WERI-Rb-1 (cell line): ENCODE measurements around the gene CHCHD6.

Experiments used
- DNase-seq: peaks from one replicate; pipeline ENCODE4 v3.0.0-alpha.2; 2020
- H3K27ac ChIP-seq: fragments of 250-450 bp; sonication (Bioruptor Pico); 2 replicates; pipeline ENCODE4 v1.5.1; 2020; ENCODE audit warnings: mild to moderate bottlenecking, moderate library complexity
- H3K27me3 ChIP-seq: fragments of 250-450 bp; sonication (Bioruptor Pico); 2 replicates; pipeline ENCODE4 v1.5.1; 2021; ENCODE audit warnings: mild to moderate bottlenecking, low read depth, moderate library complexity; ENCODE audit not compliant: insufficient read depth, severe bottlenecking
- H3K36me3 ChIP-seq: fragments of 250-450 bp; sonication (Bioruptor Pico); 2 replicates; pipeline ENCODE4 v1.5.1; 2020; ENCODE audit warnings: mild to moderate bottlenecking, moderate library complexity
- H3K4me3 ChIP-seq: 2 replicates; pipeline ENCODE4 v1.5.1; 2011; ENCODE audit warnings: low read depth, mild to moderate bottlenecking, control low read depth, low read length
- H3K9me3 ChIP-seq: fragments of 250-450 bp; sonication (Bioruptor Pico); 2 replicates; pipeline ENCODE4 v1.5.1; 2021; ENCODE audit warnings: mild to moderate bottlenecking, moderate library complexity; ENCODE audit not compliant: severe bottlenecking
- CTCF ChIP-seq: IDR thresholded peaks from 2 replicates; pipeline ENCODE4 v1.5.1; 2011; ENCODE audit warnings: low read depth, mild to moderate bottlenecking, control low read depth, inconsistent platforms, low read length

Gene CHCHD6

GRCh38 chr3:126847061-126847460 is 143.0 kb downstream of the CHCHD6 start:
- no peak for DNase-seq
- no peaks in the 10 kb centered on the region for H3K9me3 ChIP-seq
- no peak overlapping the region for H3K27ac ChIP-seq
- H3K36me3 ChIP-seq = no peaks in the 10 kb centered on the region
- no peak overlapping the region for H3K4me3 ChIP-seq
- no peak for TF ChIP-seq CTCF
- H3K27me3 ChIP-seq = no peaks in the 10 kb centered on the region

- DNase-seq = no peak
- TF ChIP-seq CTCF = no peak
- no peak overlapping the region for H3K4me3 ChIP-seq
- no peaks in the 10 kb centered on the region for H3K27me3 ChIP-seq
- no peaks in the 10 kb centered on the region for H3K36me3 ChIP-seq
- no peaks in the 10 kb centered on the region for H3K9me3 ChIP-seq
- H3K27ac ChIP-seq = no peak overlapping the region
Measured at GRCh38 chr3:126848991-126849390, 145.0 kb downstream of the CHCHD6 start.

GRCh38 chr3:126849768-126850167 is 145.7 kb downstream of the CHCHD6 start:
- H3K4me3 ChIP-seq = no peak overlapping the region
- no peaks in the 10 kb centered on the region for H3K27me3 ChIP-seq
- H3K9me3 ChIP-seq = no peaks in the 10 kb centered on the region
- DNase-seq = no peak
- TF ChIP-seq CTCF = no peak
- H3K27ac ChIP-seq = no peak overlapping the region
- no peaks in the 10 kb centered on the region for H3K36me3 ChIP-seq

DNA sequence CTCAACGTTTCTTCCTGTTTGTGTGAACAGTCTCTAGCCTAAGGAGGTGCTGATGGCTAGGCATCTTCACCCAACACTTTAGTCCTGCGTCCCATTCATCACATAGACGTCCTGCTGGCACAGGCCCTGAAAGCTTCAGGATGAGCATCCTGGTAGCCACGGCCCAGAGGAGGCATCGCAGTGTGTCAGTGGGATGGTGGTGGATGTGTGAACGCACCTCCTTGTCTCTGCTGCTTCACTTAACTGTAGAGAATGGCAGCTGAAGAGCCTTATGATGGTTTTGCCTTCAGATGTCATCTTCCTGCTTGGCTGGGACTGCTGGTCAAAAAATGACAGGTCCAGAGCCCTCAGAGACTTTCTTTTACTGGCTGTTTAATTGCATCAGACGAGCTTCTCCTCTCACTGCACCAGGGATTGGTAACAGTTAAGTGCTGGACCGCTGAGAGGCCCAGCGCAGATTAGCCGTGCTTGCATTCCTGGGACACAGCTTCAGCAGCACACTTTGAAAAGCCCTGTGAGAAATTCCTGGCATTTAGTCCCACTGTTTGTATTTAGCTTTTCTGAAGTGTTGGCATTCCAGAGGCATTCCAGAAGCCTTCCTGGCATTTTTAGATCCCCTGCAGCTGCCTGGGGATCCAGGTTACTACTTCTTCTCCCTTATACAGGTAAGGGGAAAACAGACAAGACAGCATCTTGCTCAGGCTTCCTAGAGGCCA is 146.5 kb downstream of the CHCHD6 start:
- H3K27ac ChIP-seq = no peak overlapping the region
- H3K27me3 ChIP-seq = no peaks in the 10 kb centered on the region
- H3K4me3 ChIP-seq = no peak overlapping the region
- no peaks in the 10 kb centered on the region for H3K36me3 ChIP-seq
- DNase-seq = no peak
- no peak for TF ChIP-seq CTCF
- H3K9me3 ChIP-seq = no peaks in the 10 kb centered on the region

DNA sequence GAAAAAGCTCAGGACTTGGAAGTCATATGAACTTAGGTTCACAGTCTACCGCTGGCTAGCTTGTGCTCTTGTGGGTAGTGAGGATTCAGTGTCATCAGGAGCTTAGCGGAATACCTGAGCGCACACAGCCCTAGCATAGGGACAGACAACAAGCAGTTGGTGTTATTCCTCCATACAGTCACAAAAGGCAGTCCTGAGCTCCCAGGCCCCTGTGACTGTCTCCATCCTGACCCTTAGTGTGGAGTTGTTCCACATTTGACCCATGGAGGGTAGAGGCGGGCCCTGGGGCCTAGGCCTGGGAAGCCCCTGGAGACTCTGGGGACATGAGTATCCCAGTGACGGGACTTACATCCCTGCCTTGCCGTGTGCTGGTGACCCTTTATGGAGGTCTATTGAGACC is 147.3 kb downstream of the CHCHD6 start:
- Histone ChIP-seq H3K27me3 (no peaks in the 10 kb centered on the region), H3K36me3 (no peaks in the 10 kb centered on the region), H3K27ac (no peak overlapping the region), H3K9me3 (no peaks in the 10 kb centered on the region), H3K4me3 (no peak overlapping the region)
- DNase-seq = no peak
- no peak for TF ChIP-seq CTCF

DNA sequence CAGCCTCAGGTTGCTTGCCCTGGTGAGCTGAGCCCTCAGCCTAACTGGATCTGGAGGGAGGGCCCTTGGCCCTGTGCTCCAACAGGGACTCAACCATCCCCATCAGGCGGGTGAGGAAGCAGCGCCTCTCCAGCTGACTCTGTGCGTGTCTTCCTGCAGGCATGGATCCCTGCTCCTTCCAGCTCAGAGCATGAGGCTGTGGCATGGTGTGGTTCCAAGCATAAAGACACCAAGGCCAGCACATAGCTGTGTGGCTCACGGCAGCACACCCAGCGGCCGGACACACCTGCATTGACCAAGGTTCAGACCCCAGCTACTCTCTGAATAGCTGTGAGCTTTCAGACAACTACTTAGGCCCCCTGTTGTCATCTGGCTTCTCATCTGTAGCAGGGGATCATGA is 147.9 kb downstream of the CHCHD6 start:
- H3K27ac ChIP-seq = no peak overlapping the region
- H3K27me3 ChIP-seq = no peaks in the 10 kb centered on the region
- no peak for DNase-seq
- no peak for TF ChIP-seq CTCF
- no peaks in the 10 kb centered on the region; the same call in 1 of the 2 replicates for H3K36me3 ChIP-seq
- no peak overlapping the region for H3K4me3 ChIP-seq
- H3K9me3 ChIP-seq = no peaks in the 10 kb centered on the region
